Activated CD8-positive, alpha-beta memory T cell treated with anti-CD3 and anti-CD28 coated beads for 48 hours (primary cell): Measurements from ENCODE around the gene NTM.

Experiments
- DNase-seq, 3 experiments: peaks; one replicate each; pipeline ENCODE4 v3.0.0-alpha.2; 2020; ENCODE audit warnings: low read depth in 2 of 3, low spot score in 2 of 3

NTM gene

DNA sequence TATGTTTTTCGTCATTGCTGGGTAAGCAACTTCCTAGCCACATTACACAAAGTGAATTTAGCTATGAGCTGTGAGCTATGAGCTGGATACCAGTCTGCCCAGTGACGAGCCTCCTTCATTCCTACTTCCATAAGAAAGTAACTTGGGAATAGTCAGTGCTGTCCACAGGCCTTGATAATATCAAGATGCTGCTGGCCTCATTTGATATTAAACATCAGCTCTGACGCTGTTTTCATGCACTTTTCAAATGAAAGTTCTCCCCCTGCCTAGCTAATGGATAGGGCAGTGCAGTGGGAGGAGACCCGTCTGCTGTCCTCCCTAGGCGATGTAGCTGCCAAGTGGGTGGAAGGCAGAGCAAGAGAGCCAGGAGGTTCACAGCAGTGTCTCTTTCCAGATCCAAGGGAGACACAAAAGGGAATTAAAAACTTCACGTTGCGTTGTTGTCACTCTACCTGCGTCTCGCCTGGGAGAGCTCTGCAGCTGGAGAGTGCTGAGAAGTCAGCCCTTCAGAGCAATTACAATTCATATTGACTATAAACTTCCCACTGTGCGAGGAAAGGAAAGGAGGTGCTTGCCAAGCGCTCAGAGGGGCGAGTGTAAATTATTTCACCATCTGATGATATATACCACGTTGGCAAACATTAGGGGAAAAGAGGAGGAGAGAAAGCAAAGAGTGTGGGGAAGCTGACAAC, 861.4 kb downstream of the NTM start:
- no peak for DNase-seq

DNA sequence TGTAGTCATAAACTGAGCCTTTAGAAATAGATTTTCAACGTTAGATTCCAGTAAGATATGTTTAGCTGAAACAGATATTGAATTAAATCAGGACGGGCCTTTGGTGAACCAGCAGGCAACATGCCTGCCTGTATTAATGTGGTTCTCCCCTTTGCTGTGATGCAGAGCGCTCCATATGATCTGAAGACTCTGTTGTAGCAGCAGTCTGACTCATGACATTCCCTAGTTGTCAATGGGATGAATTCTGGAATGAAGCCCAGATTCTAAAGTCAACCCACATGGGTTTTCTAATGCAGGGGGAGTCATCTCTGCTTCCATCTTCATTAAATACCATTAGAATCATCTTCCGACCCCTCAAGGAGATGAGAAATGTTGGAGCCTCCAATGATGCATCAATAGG, 864.5 kb downstream of the NTM start:
- DNase-seq, result no peak

DNA sequence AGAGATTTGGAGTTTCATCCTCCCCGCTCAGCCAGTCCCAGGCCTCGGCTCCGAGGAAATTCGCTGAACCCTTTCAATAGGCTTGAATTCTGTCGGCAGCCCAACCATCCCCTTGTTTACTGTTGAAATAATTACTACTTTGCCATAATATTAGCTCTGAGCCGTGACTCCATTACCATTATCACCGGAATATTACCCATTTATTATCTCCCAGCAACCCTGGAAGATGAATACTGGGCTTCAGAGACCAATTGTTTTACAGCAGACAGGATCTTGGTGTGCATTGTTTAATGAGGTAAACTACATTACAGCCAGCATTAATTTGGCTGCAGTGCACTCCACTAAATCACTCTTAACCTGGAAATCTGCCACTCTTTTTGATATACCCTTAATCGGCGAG, 867.4 kb downstream of the NTM start:
- DNase-seq, result no peak

DNA sequence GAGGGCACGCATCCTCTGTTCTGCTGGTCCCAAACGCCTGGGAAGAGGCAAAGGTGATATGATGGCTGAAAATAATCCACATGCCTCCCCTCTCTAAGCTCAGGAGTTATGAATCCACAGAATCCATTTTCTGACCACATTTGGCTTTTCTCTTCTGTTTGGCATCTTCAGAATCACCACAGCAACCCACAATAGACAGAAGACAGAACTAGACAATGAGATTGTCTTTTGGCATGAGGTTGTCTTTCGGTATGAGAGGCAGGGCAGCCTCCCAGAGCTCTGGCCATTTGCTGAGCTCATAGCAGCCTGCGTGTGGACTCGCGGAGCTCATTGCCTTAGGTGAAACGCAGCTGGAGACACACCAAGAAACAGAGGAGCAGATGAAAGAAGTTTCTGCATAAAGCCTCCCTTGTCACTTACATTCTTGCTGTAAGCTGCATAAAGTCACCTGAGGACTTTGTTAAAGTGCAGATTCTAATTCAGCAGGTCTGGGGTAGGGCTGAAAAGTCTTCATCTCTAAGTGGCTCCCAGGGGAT, 868.0 kb downstream of the NTM start:
- DNase-seq, result no peak

DNA sequence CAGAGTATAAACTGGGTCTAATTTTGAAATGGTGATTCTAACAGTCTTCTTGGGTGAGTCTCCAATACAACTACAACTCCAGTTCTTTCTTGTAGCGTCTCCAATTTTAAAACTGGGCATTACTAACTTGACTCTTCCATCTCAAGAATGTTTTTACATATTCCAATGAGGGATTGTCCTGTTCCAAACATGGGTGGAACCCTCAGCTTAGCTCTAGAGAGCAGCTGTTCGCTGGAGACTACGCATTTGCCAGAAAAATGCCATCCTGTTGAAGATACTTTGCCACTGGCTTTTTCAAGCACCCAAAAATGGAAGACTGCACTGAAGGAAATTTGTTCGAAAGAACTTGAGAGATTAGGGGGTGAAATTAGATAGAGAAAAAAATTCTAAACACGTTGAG, 870.0 kb downstream of the NTM start:
- no peak for DNase-seq

DNA sequence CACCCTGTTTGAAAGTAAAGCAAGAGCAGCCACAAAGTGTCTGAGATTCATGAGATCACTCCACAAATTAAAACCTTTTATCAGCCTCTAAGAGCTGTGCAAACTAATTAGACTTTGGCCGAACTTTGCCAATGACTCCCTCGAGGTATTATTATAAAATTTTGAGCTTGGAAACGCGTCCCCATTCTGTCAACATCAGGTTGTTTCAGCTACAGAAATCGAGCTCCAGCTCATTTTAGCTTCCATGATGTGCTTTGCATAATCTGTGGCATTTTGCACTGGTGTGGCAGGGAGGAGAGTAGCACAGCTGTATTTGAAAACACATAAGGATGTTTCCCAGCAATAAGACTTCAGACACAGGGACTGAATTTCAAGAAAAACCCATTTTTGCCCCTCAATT, 872.2 kb downstream of the NTM start:
- no peak for DNase-seq

DNA sequence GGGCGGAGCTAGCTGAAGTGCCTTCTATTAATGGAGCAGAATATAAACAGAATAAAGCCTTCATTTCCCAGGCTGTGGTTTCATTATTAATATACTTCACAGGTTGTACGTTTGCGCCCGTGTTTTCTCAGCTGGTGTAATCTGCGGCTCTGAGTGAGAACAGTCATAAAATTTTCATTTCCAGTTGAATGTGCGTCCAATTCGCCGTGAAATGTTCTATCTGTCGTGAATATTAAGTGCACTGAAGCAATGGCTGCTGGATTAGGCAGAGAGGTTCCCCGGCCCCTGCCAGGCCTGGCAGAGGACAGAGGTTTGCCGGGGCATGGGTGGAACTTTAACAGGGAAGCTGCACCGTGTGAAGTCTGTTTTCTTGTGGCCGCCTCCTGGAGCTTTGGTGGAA, 874.4 kb downstream of the NTM start:
- DNase-seq, result no peak

DNA sequence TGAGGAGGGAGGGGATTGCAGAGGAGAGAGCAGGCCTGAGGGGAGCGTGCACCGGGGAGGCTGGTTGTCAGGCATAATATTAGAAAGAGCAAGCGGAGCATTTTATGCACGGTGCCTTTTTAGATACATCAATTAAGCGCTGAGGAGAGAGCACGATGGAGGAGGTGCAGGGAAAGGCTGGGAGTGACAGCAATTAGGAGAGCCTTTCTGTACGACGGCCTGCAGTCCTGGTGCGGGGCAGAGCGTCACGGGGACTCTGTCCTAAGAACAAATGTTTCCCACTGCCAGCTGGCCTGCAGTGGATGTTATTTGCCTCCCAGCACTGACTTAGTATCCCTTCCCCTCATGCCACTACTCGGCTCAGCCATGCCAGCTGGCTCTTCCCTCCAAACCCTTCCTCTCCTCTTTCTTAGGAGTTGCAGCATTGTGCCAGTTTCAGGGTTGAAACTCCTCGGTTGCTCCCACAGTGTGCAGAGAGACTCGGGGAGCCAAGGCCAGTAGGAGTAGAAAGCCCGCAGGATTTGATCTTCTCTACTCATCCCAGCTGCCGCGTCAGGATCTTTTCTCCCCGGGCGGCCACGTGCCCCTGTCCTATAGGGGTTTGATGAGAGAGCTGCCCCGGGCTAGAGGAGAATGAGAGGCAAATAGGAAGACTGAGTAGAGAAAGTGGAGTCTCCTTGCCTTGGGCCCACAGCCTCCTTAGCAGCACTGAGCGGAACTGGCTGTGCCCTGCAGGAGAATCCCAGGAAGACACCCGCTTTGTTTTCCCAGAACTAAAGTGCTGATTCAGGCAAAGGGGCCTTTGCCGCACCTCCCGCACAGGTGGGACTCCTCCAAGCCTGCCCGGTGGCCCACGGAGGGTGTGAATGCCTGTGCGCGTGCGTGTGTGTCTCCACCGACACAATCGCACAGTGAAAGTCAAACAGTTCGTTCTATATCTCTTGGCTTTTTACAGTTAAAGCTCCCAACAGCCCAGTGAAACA, 875.3 kb downstream of the NTM start:
- no peak for DNase-seq

DNA sequence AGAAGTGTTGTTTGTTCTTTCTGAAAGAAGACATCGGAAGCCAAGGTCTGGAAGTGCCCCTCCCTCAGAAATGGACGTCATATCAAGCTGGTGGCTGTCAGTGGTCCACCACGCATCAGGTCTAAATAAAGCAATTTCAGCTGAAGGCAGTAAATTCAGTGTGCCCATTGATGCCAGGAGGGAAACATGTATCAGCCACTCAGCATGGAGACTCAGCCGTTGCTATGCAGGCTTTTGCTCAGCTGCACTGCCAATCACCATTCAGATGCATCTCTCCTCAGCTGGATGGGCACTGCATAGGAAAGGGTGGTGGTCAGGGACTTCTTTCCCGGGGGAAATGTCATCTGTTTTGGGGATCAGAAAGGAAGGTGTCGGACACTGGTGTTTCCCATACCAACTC, 878.2 kb downstream of the NTM start:
- DNase-seq, result no peak

DNA sequence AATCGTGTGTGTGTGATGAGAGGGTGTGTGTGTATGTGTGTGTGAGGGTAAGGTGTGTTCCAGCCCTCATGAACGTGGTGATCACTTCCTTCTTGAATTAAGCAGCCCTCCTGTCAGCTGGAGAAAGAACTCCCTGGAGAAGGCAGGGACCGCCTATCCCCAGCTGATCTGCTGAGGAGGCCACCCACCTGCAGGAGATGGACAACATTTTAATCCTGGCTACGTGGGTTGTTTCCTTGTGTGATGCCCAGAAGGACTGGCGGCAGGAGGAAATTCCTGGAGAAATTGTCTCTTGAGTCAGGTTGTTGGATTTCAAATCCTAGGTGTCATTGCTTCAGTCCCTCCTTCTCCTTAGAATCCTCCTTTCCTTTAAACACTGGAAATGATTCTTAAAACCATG, 878.8 kb downstream of the NTM start:
- no peak for DNase-seq

DNA sequence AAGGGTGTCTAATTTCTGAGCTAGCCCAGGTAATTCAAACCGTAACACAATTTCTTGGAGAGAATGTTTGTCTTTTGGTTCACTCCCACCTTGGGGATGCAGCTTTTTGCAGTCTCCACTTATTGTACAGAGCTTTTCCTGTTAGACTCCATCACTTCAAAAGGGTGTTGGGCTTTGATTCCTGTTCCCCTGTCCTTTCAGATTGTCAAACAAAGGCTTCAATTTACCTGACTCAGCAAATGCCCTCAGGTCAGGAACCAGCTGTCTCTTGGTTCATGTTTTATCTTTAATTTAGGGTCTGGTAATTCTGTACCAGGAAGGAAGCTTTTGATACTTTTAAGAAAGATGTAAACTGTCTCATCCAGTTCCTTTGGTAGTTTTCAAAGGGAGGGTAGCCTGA, 880.6 kb downstream of the NTM start:
- no peak for DNase-seq

DNA sequence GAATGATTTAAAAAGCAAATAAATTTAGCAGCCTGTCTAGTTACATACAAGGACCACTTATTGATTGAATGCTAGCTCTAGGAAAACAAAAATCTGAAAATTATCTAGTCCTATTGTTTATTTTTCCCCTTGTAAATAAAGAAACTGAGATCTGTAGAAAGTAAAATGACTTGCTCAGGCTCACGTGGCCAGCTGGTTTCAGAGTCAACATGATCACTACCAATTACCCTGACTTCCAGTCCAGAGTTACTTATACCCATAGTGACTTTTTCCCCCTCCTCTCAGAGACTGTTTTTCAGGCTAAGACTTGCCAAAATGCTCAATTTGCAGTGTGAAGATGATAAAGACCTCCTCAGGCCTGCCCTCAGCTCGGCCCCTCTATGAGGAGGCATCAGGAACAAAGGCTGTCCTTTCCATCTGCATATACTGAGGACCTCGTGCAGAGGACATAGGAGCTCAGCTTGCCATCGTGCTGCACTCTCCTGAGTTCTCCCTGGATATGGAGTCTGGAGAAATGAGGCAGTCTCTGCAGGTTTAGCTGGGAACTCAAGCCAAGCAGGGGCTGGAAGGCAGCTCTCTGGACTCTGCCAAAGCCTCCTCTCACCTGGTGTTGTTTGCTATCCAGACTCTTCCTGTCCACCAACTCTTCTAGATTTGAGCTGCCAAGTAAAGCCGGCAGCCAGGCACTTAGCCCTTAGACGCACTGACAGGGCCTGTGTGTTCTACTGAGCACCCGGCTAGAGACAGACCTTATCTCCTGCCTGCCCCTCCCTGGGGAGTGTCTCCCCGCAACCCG, 883.3 kb downstream of the NTM start:
- DNase-seq, result no peak

DNA sequence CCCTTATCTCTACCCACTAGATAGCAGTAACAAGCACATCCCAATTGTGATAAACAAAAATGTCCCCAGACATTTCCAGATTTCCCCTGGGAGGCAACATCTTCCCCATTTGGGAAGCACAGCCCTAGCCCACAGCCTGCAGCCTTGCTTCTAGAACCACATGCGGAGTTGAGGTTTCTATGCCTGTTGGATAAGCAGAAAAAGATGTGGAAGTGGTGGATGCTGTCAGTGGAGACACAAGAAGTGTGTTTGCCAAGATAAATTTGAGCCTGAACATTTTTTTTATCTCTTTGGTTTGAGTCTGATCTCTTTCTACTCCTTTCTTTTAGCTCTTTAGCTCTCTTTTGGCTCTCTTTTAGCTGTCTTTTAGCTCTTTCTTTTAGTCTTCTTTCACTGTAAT, 884.5 kb downstream of the NTM start:
- no peak for DNase-seq

DNA sequence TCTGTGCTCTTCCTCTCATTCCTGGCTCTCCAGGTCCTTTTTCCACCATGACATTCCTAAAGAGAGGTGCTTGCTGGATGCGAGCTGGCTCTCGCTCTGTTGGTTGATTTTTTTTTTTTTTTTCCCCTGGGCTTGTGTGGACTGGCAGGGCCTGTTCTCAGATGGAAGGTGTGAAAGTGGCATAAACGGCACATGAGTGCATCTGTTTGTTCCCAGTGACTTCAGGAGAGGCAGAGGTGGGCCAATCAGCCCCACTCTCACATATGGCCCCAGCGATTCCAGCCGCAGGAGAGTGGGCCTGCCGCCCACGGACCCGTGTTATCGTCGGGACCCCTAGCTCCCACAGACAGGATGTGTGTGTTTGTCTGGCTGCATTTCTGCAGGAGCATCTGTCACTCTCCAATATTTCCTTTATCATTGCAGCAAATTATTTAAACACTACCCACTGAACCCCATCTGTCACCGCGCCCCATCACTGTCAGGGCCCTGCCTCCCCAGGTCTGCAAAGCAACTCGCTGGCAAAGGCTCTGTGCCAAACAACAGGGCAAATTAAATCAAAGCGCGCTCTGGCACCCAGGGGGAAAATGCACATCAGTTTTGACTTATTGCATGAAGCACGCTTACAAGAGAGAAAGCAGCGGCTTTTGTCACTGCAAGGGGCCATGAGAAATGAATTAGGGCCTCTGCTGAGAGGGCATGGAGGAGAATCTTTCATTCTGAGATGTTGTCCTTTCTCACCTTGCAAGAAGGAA, 886.3 kb downstream of the NTM start:
- no peak for DNase-seq

DNA sequence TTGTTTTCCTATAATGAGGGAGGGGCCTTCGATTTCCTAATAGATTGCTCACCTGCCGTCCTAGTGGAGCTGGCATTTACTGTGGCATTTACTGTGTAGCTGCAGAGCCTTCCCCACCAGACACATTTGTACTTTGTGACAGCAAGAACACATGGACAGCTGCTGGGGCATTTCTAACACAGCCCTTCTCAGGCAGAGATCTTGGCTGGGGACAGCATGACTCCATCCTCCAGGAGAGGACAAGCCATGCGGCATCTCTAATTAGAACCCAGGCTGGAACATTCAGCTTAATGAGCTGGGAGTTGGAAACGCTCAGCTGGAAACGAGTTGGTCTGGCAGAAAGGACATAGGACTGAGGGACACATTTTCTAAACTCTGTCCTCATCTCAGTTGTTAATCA, 887.5 kb downstream of the NTM start:
- DNase-seq, result no peak

DNA sequence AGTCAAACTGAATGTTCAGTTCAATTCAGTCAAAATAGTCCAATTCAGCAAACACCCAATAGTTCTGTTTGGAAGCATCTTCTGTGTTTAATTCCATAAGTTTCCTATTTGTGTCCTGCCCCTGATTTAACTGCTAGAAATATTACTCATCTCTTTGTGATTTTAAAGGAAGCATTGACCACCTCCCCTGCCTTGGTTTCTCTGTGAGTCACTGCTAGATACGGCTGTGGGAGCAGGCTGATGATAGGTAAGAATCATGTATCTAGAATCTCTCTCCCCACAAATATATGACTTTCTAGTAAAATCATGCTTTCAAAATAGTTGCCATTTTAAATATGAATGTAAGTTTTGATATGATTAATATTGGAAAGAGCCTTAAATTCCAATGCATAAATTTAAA, 888.5 kb downstream of the NTM start:
- DNase-seq, result no peak

DNA sequence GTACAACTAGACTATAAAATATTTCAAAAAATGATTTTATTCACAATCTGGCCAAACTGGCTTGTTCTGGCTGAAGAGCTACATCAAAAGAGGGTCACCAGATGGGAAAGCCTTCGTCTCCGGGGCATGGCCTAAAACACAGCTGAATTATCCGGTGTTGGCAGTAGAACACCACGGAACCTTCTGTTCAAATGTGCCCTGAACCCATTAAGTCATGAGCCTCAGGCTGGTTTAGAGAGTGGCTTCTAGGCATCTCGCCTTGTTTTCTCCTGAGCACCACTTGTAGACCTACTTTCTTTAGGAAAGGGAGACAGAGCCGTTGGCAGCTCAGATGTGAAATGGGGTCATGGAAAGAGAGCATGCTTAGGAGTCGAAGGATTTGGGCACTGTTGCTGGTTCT, 890.2 kb downstream of the NTM start:
- no peak for DNase-seq

DNA sequence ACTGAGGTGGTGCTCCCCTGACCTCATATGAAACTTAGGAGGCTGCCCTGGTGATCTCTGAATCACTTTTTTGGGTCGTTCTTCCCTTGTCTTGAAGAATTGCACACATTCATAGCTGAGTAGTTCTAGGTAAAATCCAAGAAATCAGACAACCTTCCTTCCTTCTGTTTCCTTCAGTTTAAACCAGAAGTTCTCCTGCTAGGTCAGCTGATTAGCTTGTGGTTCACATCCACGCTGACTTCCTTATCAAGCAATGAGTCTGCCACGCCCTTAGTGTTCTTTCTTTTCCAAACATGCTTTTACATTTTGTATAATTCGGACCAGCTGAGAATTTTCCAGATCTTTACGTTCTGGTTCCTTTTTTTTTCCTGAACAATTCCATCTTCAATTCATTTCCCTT, 892.8 kb downstream of the NTM start:
- DNase-seq, result no peak

DNA sequence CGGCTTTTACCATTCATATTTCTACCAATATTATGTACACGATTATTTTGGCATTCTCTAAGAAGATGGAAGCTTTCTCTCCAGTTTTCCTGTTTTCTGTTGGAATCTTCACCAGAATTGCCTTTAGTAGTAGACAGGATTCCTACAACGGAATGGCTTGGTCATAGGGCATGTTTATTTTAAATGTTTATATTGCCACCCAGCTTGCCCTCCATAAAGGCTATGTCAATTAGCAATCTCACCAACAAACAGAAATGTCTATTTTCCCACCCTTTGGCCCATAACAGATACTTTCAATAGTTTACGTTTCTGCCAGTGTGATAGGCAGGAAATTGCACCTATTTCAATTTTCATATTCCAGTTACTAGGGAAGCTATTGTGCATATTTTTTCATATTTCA, 893.5 kb downstream of the NTM start:
- DNase-seq, result no peak

DNA sequence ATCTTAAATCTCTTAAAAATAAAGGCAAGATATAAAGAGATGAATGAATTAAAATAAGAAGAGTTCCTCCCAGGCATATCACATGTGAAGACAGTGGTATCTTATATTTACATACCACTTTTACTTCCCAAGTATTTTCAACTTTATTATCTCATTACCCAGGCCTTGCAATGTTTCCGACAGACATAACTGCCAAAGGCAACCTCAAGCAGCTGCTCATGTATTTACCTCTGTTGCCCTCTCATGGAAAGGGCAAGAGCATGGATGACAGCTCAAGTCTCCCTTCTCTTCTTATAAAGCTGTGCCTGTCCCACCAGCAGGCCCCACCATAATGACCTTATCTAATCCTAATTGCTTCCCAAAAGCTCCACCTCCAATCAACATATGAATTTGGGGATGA, 894.2 kb downstream of the NTM start:
- no peak for DNase-seq
